GM19438 (cell line): ENCODE results near the gene VPS26C.

Experiments
- ATAC-seq: cut with Tn5 transposase; IDR thresholded peaks from one replicate; pipeline ENCODE4 v1.9.1; 2021; ENCODE audit warnings: low read depth; ENCODE audit not compliant: unreplicated experiment

The VPS26C gene

GRCh38 chr21:37176716-37177115 is 90.4 kb downstream of the VPS26C start:
- ATAC-seq = no peak
